Activated CD4-positive, alpha-beta T cell treated with anti-CD3 and anti-CD28 coated beads, Interleukin-2, amount 50 U/mL, for 24 hours (primary cell): ENCODE measurements around the gene ZFP57.

Source experiments
- DNase-seq, 2 donors: peaks; one replicate each; pipeline ENCODE4 v3.0.0-alpha.2; 2020; ENCODE audit warnings: low read depth in 1 of 2, low spot score in 1 of 2

Gene ZFP57

DNA sequence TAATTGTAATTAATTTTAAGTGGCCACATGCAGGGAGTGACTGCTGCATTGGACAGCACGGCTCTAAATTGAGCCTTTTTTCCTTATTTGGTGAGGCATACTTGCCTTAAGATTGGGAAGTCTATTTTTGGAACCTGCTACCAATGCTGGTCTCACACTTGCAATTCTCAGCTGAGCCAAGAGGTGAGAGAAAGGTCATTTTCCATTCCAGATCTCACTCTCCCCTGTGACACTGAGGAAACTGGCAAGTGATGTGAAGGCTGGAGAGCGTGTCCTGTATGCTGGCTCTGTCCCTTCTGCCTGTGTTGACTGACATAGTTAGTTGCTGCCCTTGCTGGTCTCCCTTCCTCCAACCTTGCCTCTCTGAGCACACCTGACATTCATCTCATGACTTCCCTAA is 24.8 kb downstream of the ZFP57 start:
- no peak for DNase-seq

- DNase-seq: no peak
Observed at GRCh38 chr6:29655658-29656057, 25.3 kb downstream of the ZFP57 start.

DNA sequence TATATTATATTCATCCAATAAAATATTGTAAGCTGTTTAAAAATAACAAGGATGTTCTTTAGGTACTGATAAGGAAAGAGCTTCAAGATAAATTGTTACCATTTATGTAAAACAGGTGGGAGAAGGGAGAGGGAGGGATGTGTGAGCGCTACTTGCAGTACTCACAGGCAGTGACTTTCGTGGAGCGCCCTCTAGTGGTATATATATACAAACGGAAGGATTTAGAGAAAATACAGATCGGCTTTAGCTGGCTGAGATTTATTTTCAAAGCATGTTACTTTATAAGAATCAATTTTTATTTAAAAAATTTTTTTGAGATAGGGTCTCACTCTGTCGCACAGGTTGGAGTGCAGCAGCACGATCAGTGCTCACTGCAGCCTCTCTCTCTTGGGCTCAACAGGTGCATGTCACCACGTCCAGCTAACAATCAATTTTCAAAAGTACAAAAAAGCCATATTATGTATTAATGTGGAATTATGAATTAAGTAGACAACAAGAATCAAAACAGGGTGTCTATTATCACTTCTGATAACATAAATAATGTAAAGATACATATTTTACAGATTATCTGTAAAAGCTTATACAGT is 27.4 kb downstream of the ZFP57 start:
- peak in 1 of 2 donors; percentile 47 for DNase-seq

DNA sequence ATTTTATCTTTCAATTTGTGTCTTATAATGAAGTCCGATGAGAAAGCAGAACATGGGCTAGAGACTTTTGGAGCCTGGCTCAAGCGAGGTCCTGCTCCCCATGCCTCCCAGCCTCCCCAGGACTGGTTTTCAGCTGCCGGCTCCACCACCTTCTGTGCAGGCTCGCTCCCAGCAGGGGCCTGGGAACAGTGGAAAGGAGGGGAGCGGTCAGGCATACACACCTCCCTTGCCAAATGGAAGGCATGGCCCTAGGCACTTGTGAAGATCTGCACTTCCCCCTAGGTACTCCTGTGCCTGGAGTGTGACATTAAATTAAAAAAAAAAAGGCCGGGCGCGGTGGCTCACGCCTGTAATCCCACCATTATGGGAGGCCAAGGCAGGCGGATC is 28.8 kb downstream of the ZFP57 start:
- no peak for DNase-seq

- DNase-seq: no peak
Observed at GRCh38 chr6:29651413-29652197, 29.3 kb downstream of the ZFP57 start.

GRCh38 chr6:29649701-29650673 is 31.0 kb downstream of the ZFP57 start:
- DNase-seq: peak; percentile 92 to 99

DNA sequence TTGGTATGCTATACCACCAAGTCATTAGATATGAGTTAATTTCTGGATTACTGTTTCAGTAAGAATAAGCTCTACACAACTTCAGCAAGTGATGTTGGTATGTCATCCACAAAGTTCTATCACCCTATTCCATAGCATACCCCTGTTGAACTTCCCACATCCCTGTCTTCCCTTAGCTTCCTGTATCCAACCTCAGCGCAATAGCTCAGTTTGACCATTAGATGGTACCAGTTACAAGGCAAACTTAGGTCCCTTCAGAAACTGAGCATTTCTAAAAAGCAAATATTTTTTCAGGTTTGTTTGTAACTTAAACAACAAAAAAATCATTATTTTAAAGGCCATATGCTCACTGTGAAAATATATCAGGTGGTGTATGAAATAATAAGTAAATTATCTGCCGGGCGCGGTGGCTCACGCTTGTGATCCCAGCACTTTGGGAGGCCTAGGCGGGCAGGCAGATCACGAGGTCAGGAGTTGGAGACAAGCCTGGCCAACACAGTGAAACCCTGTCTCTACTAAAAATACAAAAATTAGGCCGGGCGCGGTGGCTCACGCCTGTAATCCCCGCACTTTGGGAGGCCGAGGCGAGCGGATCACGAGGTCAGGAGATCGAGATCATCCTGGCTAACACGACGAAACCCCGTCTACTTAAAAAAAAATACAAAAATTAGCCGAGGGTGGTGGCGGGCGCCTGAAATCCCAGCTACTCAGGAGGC is 32.9 kb downstream of the ZFP57 start:
- DNase-seq: no peak

DNA sequence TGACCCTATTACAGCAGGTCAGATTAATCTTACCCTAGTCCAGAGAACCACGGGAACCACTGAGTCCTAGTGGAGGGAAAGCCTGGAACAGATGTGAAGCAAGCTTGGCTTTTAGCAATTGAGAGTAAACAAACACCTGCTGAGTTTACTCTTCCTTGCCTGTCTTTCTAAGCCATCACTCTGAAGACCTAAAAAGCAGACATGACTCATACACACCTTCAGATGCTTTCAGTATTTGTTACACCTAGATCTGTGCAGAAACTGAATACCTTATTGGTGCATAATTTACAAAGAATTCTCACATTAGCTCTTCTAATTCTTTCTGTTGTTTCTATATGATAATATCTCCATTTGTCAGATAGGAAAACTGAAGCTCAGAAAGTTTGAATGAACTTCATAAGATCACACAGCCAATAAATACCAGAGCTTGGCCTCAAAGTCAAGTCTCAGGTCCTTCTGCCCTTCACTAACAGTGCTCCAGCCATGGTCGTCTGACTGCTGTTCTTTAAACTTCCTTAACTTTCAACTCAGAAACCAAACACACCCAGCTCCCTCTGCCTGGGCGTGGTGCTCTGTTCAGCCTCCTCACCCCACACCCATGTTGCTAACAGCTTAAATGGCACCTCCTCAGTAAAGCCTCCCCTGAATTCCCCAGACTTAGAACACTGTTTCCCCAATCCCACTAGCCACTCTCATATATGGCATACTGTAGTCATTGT is 39.4 kb downstream of the ZFP57 start:
- no peak for DNase-seq

- no peak for DNase-seq
Observed at GRCh38 chr6:29637247-29637646, 43.7 kb downstream of the ZFP57 start.

DNA sequence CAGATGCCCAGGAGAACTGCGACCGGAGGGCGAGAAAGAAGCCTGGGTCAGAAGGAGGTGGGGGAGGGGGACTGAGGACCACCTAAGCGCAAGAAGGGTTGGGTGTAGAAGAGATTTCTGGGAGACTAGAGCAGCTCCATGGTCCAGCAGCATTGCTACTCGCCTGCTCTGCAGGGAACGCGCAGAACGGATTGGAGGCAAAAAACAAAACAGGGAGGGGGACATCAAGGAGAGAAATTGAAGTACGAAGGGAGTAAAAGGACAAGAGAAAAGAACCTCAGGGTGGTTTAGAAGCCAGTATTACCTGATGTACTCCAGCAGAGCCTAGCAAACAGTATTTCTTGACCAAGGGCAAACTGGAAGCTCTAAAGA is 47.4 kb downstream of the ZFP57 start:
- no peak for DNase-seq

GRCh38 chr6:29632789-29633533 is 48.0 kb downstream of the ZFP57 start, which contains the start of gene GABBR1:
Gene GABBR1, minus strand, starts transcription at chr6:29633183. Its CDS starts 798 bp downstream, at chr6:29632385.
- peak; percentile 28 to 57 for DNase-seq

GRCh38 chr6:29631860-29632731 is 48.9 kb downstream of the ZFP57 start:
- DNase-seq: no peak

DNA sequence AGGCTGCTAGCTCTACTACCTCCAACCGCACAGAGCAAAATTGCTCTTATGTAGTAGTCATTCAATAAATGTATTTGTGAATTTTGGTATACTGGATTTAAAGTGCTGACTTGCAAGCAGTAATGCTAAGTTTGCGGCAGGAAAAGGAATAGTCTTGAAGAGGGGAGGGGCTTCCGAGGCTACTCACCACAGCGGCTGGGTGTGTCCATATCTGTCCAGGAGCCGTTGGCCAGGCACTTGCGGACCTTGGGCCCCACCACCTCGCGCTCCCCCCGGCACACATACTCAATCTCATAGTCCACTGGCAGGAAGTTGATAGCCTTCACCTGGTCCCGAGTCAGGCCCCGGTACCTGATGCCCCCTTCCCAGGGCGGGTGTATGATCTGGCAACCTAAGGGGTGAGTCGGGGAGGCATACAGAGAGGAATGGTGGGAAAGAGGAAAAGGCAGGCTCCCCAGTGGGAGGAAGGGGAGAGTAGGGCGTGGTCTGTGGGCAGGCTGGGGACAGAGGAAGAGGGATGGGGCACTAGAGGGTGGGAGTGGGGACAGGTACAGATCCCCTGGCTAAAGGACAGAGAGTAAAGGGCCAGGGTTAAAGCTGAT is 49.6 kb downstream of the ZFP57 start:
- DNase-seq: no peak

GRCh38 chr6:29630315-29630714 is 50.6 kb downstream of the ZFP57 start:
- DNase-seq: no peak

- no peak for DNase-seq
Observed at GRCh38 chr6:29629571-29629970, 51.4 kb downstream of the ZFP57 start.

- peak; percentile 23 to 31 for DNase-seq
Observed at GRCh38 chr6:29628419-29629281, 52.3 kb downstream of the ZFP57 start.

- peak; percentile 28 to 34 for DNase-seq
Observed at GRCh38 chr6:29627755-29628418, 53.1 kb downstream of the ZFP57 start.
